Measurements from ENCODE around the gene SLC4A5.

SLC4A5 gene

GRCh38 chr2:74168739-74169138 is 174.5 kb downstream of the SLC4A5 start:
- Histone ChIP-seq H3K27ac (ENCODE audit: low read depth, low read length) (no peak overlapping the region), H3K27me3 (ENCODE audit: control insufficient read depth, insufficient read depth, low read length) (no peaks in the 10 kb centered on the region), H3K4me3 (ENCODE audit: low read length) (no peak overlapping the region), H3K36me3 (ENCODE audit: control insufficient read depth, insufficient read depth, low read length) (peaks cover 34% of the 10 kb centered on the region), H3K4me1 (ENCODE audit: control insufficient read depth, insufficient read depth, low read length) (no peaks in the 10 kb centered on the region), H3K9ac (ENCODE audit: low read length) (no peak overlapping the region)

Data from rectal smooth muscle tissue (tissue), 1 donor.